Mammary epithelial cell (primary cell): ENCODE measurements around the gene PBOV1.

Experiments used
- CTCF ChIP-seq, 2 donors: IDR thresholded peaks in 1 of 2; conservative IDR thresholded peaks in 1 of 2; 2 replicates each; pipeline ENCODE4 v1.5.1; 2011 to 2012; ENCODE audit warnings: inconsistent platforms in 2 of 2, low read length in 2 of 2, mild to moderate bottlenecking in 2 of 2, control low read depth in 1 of 2, low read depth in 1 of 2; ENCODE audit not compliant: insufficient read depth in 1 of 2; ENCODE audit errors: extremely low read depth in 1 of 2
- EZH2 ChIP-seq: IDR thresholded peaks from 2 replicates; pipeline ENCODE4 v1.6.1; 2012; ENCODE audit warnings: low read length, inconsistent platforms, borderline replicate concordance

DNA sequence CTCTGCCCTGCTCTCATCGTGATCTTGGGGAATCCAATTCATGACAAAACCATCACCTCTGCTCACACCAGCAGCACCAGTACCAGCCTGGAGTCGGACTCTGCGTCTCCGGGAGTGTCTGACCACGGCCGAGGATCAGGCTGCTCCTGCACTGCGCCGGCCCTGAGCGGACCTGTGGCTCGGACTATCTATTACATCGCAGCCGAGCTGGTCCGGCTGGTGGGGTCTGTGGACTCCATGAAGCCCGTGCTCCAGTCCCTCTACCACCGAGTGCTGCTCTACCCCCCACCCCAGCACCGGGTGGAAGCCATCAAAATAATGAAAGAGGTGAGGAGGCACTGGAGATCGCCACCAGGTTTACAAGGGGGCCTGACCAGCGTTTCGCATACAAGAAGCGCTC lies 37.2 kb upstream of the PBOV1 start:
- no peak for TF ChIP-seq CTCF (conservative IDR thresholded peaks at IDR 0.05 in 1 of 2, IDR thresholded peaks at IDR 0.05 in 1 of 2; ENCODE audit: extremely low read depth in 1 of 2, insufficient read depth in 1 of 2, low read depth in 1 of 2, low read length in 2 of 2)
- TF ChIP-seq EZH2 = no peak
